ENCODE measurements around the gene TRAK1.

TRAK1 gene

DNA sequence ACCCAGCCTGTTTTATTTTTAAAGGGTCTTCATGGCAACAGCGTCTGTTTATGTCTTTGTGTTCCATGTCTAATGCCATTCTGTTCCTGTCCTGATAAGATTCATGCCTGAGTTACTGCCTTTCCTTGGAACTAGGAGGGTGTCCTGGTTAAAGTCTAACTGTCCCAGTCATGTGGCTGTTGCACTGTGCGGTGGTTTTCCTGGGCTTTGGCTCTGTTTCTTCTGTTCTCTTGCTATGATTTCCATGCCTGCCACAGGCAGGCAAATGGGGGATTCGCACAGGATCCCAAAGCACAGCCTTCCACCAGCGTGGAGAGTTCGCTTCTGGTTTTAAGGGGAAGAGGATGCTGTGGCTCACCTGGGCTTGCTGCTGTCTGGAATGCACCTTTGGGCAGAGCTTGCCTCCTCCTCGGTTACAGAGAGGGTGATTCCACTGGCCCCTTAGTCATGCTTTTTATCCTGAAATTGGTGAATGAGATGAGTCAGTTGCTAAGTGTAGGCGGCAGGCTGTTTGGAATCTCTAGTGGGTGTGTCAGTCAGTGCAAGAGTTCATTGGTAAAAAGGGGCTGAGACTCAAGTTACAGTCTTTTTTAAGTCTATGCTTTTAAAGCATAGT, 88.1 kb downstream of the TRAK1 start:
- peak; percentile 24 to 50 for DNase-seq

DNA sequence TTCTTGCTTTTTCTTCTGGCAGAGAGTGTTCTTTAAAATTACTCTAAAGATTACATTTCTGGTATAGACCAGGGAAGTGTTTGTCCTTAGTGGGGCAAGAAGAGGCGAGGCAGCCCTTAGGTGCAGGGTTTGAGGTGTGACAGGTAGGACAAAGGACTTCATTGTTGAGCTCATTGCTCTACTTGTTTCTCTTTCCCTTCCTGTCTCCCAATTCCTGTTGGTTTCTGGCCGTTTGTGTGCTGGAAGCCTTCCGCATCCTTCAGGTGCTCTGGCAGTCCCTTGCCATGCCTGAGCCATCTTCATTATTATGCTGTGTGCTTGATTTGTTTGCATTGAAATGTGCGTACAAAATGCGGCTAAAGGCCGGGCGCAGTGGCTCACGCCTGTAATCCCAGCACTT, 89.7 kb downstream of the TRAK1 start:
- no peak for DNase-seq

DNA sequence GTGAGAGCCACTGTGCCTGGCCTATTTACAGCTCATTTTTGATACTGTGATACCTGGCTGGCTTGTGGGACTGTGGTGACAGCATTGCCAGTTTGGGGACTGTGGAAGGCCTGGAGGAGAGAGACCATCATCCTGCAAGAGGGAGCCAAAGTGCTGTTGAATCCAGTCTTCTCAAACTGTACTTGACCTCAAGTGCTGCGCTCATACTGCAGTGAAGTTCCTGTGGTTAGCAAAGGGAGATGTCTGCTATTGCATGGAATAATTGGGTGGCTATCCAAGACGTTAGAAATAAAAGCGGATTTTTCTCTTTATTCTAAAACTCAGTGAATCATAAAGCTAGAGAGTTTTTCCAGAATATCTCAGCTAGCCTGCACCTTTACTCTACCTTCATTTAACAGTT, 91.4 kb downstream of the TRAK1 start:
- no peak for DNase-seq

DNA sequence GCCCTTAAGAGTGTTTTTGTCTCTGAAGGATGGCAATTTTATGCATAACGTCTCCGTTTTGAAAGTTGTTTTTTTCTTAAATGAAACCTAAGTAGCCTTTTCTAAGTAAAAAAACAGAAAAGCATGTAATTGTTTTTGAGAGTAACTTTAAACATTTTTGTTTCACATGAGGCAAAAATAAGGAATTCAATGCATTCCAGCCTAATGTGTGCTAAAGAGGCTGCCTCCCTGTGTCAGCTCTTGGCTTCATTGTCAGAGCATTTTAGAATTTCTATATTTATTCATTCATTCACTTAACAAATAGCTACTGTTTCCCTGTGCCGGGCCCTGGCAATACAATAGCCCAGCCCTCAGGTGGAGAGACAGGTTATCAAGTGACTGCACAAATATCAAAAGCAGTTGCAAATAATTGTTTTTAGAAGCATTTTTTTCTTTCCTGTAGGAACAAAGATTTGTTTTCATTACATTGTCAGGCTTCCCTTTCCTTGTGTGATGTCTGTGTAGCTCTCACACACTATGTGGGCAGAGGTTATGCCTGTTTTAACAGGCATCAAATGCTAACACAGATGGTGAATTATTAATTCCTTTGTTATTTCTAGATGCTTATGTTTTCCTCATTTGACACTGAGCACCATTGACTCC, 93.0 kb downstream of the TRAK1 start:
- no peak for DNase-seq

DNA sequence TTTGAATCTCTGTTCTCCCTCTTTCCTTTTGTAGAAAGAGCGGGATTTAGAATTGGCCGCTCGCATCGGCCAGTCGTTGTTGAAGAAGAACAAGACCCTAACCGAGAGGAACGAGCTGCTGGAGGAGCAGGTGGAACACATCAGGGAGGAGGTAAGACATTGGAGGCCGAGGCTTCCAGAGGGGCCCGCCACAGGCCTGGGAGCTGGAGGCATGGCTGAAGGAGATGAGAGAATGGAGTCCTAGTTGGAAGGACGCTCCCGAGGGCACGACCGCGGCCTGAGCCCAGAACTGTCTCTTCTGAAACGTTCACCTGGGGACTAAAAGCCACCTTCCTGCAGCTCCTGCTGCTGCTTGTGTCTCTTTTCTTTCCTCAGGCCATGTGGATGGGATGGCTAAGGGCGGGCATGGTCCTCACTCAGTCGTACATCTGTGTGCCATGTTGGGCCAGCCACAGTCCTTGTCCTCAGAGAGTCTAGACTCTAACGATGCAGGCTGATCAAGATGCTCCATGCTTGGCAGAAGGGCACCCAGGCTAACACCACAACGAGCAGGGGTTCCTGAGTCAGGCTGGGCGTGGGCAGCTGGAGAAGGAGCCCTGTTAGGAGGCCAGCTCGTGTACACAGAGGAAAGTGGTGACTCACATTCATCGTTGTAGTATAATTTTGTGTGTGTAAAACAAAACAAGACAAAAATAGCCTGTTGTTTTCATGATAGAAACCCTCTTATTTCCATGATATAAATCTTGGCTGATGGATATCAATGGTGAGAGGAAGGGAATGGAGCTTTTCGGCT, 93.7 kb downstream of the TRAK1 start:
- DNase-seq = peak in 1 of 2 donors; percentile 7

DNA sequence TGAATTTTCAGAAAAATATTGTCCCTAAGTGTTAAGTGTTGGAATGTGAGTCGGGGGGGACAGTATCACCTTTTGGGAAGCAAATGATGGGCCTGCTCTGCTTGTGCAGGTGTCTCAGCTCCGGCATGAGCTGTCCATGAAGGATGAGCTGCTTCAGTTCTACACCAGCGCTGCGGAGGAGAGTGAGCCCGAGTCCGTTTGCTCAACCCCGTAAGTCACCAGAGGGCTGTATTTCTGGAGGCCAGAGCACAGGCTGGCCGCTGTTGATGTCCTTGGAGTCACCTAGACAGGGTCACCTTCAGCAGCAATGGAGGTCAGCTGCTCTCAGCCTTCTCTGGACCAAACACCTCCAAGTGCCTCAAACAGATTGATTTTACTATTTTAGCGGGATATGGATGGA, 96.8 kb downstream of the TRAK1 start:
- DNase-seq = no peak

DNA sequence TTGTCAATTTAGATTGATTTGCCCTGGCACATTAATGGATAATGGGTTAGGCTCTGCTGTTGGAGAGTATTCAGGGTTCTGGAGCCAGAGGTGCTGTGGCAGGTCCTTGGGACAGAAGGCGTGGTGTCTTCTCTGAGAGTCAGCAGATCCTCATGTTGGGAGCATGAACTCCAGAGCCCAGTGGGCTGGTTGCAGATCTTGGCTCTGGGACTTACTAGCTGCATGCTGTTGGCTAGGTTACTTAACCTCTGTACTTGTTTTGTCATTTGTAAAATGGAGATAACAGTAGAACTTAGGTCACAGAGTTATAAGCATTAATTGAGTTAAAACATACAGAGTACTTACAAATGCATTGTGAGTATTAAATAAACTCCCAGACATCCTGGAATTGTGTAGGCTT, 97.2 kb downstream of the TRAK1 start:
- no peak for DNase-seq

DNA sequence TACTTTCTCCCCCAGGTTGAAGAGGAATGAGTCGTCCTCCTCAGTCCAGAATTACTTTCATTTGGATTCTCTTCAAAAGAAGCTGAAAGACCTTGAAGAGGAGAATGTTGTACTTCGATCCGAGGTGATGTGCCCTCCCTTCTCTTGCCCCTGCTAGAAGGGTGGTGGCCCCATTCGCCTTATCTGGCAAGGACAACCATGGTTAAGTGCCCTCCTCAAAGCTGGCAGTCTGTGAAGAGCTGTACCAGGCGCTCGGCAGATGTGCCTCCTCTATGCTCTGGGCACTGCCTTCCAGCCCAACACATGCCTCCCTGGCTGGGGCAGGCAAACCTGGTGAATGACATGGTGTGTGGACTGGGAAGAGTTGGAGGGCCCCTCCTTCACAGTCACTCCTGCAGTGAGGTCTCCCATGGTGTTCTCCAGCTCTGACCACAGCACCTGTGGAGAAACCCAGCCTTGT, 97.9 kb downstream of the TRAK1 start:
- DNase-seq = no peak

DNA sequence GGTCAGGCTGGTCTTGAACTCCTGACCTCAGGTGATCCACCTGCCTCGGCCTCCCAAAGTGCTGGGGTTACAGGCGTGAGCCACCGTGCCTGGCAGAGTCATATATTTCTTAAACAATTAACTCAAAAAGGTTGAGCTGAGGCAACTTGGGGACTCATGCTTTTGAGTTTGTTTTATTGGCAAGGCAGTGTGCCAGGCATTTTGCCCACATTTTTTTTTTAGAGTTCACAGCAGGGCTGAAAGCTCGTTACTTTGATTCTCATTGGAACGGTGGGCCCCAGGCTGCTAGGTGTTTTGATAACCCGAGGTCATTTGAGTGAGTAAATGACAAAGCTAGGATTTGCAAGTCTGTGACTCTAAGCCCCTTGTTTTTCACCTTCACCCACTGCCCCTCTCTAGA, 98.6 kb downstream of the TRAK1 start:
- no peak for DNase-seq

DNA sequence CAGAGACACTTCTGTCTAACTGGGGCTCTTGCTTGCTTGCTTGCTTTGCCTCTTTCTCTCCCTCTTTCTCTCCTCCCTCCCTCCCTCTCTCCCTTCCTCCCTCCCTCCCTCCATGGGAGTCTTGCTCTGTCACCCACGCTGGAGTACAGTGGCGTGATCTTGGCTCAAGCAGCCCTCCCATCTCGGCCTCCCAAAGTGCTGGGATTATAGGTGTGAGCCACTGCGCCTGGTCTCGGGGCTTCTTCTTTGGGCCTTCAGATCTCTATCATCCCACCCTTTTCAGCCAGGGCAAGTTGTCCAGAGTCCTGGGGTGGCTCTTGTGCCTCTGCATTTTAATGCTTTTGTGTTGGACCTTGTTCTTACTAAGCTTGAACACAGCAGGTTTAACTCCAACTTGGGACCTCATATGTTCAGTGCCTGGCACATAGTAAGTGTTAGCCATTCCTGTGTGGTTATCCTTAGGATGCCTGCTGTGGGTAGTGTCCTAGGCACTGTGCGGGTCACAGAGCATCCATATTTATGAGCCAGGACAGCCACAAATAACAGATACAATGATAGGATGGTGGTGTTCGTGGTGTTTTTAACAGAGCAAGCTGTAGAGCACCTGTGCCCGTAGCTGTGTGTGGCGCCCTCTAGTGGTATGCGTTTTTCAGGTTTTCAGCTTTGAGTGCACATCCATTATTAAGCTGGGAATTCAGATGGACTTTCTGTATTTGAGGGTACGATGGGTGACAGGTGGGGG, 99.7 kb downstream of the TRAK1 start:
- DNase-seq = peak; percentile 39 to 61

DNA sequence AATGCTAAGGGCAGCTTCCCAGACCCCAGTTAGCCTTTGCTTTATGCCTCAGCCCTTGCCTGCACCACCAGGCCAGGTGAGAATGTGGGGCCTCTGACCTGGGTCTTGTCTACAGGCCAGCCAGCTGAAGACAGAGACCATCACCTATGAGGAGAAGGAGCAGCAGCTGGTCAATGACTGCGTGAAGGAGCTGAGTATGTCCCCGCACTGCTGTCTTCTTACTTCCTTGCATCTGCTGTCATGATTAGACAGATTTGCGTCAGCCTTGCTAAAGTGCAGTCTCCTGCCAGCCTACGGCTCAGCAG, 100.2 kb downstream of the TRAK1 start:
- DNase-seq = peak; percentile 8 to 32

DNA sequence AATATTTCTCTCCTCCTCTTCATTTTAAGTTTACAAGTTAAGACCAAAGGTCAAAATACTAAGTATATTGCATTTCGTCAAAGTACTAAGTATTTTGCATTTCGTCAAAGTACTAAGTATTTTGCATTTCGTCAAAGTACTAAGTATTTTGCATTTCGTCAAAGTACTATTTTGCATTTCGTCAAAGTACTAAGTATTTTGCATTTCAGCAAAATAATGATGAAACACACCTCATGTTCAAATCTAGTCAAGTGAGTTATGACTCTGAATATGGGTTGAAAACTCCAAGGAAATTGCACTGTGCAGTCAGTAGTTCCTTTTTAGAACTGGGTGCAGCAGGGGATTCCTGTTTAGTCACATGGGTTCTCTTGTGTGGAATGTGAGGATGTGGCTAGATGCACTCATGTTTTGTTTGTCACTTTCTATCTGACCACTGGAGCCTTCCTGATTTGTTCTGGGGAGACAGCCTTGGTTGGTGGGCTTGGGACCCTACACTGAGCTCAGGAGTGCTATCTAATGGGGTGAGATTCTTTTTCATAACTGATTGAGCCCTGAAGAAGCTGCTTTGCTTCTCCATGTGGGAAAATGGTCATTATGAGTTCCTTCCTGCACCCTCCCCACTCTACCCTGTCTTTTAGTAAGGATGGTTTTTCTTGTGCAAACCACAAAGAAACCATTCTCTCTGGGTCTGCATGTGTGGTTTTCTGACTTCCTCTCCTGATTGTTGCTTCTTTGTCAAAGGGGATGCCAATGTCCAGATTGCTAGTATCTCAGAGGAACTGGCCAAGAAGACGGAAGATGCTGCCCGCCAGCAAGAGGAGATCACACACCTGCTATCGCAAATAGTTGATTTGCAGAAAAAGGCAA, 101.4 kb downstream of the TRAK1 start:
- peak; percentile 83 to 86 for DNase-seq

DNA sequence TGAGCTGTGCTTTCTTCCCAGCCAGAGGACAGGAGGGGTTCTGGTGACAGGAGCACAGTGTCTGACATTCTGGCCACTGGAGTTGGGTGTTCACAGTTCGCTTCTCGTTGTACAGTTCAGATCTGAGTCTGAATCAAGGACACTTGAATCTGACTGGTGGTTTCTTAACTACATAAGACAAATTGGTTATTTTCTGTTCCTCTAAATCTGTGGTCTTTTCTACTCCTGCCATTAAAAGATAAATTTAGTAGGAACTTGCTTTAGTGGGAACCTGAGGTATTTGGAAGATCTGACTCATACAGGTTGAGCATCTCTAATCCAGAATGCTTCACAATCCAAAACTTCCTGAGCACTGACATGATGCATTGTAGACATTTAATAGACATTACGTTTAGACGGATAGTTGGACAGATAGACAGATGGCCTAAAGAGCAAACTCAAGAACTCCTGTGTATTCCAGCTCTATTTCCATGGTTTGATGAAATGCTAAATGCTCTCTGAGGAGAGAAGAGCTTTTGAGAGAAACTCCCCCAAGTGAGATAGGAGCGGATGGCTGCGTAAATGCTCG, 103.9 kb downstream of the TRAK1 start:
- DNase-seq = no peak

DNA sequence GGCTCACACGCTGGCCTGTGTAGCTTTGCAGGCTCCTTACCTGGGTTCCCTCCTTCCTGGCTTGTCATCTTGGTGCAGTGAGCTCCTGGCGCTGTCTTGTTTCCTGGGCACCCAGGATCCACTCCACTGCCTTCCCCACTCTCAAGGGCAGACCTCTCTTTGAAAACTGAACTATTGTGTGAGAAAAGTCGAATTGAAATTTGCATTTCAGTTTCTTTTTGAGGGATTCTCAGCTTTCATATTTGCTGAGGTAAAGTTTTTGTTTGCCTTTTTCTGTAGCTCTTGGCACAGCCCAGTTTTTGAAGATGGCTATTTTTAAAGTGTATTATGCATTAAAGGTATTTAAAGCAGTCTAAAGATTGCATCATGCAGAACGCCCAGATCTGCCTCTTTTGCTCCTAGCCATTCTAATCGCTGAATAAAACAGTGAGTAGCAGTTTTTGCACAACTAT, 104.7 kb downstream of the TRAK1 start:
- no peak for DNase-seq

DNA sequence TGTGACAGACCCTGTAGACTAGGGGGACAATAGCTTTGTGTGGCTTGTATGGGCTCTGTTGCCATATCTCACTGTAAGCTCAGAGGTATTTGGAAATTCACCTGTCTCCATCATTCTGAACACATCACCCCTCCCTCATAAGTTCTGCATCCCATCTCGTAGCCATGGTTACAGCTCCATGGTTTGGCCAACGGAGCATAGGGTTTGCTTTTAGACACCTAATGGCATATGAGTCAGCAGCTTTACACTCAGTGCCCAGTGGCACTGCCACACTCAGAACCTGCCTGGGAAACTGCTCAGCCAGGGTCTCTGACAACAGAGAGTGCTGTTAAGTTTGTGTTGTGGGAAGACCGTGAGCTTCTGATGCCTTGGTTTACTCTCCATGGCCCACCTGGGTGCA, 107.6 kb downstream of the TRAK1 start:
- DNase-seq = no peak

DNA sequence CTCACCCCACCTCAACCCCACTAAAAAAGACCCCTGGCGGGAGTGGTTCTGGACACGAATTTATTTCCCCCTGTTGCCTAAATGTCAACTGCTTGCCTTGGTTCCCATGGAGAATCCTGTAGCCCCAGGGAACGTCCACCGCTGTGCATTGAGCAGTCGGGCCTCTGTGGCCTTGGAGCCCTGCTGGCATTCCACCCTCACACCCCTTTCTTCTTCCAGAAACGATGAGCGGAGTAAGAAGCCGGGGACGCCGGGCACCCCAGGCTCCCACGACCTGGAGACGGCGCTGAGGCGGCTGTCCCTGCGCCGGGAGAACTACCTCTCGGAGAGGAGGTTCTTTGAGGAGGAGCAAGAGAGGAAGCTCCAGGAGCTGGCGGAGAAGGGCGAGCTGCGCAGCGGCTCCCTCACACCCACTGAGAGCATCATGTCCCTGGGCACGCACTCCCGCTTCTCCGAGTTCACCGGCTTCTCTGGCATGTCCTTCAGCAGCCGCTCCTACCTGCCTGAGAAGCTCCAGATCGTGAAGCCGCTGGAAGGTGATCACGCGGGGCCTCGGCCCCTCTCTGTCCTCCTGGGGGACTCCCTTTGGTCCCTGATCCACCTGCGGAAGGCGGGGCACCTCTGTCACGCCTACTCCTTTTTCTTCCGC, 111.2 kb downstream of the TRAK1 start:
- no peak for DNase-seq

DNA sequence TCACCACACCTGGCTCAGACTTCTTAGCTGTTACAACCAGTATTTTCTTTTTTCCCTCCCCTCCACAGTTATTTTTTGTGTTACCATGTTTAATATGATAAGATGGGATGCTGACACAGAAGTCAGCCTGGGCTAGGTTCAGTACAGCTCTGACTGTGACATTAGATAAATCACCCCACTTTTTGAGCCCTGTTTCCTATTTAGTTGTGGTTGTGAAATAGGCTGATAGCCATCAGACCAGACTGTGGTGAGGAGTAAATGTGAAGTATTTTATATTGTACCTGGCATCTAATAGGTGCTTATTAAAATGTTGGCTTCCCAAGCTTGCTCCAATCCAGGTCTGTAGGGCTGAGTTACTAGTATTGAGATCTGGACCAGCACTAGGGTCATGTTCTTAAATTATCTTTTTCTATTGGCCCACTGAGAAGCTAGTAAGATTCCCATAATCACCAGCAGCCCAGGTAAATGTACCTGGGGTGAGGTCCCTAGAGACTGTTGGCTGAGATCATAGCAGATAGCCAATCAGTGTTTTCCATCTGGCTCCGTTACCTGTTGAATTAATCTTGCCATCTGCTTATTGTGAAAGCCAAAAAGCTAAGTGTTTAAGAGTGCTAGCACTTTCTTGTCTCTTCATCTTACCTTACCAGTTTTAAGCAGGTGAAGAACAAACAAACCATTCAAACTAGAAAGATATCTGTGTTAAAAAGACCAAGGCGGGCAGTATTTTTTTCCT, 113.9 kb downstream of the TRAK1 start:
- DNase-seq = no peak

DNA sequence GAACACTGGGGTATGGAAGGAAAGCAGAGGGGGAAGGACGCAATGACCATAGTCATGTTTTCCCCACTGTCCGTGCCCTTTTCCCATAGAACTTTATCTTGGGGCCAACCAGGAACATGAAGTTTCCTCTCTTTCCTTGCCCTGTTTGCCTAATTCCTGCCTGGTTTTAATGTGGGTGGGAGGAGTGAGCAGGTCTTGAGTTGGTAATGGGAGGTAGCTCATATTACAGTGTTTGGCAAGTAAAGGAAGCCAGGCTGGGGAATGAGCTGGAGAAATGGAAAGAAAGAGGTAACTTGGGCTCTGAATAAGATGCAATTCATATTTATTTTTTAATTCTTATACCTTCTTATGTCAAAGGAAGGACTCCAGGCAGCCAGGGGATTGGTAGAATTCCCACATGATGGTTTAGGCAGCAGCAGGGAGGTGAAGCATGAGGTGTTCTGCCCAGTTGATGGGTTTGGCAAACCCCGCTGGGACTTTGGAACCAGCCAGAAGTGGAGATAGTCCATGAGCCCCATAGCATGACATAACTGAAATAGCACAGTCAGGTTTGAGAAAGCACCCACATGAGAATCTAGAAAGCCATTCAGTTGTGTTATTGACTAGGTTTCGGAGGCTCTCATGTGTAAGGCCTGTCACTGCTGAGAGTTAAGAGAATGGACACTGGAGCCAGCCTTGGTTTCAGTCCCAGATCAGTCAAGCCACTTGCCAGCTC, 114.8 kb downstream of the TRAK1 start:
- no peak for DNase-seq

DNA sequence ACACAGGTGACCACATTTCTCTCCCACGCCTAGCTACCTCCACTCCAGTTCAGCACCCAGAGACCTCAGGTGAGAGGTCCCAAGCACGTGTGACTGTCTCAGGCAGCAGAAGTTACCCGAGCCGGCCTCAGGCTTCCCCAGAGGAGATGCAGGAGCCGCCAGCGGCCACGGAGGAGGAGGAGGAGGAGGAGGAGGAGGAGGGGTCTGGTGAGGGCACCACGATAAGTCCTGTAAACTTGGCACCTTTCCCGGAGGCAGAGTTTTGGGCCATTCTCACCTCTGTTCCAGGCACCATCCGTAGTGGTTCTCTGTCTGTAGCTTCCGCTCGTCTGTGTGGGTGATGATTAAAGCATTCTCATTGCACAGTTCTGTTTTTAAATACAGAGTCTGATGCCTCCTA, 118.8 kb downstream of the TRAK1 start:
- DNase-seq = no peak

DNA sequence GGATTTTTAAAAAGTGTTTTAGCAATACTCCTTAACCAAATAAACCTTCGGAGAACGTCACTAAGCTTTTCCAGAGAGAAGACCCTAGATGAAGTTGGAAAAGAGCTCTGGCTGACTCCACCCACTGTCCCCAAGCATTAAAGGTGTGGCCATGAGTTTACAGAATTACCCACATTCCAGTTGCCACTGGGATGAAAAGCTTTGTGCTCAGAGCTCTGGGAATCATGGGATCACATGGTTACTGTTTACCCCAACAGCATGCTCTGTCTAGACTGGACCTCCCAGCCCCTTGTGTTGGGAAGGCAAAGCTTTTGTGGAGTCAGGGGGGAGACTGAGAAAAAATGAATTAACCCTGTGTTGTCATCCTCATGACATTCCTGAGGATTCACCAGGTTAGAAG, 119.6 kb downstream of the TRAK1 start:
- DNase-seq = no peak
